ENCODE results near the gene IDH3A. TPM values are rescaled to one million over a fixed set of nuclear protein-coding genes. Genes with fewer than 3 reads are reported as not detected.

Gene IDH3A
- total and polyA plus RNA-seq, 5 donors from 2014 or later, result 38.2 to 62.1 (median 50.9) TPM

DNA sequence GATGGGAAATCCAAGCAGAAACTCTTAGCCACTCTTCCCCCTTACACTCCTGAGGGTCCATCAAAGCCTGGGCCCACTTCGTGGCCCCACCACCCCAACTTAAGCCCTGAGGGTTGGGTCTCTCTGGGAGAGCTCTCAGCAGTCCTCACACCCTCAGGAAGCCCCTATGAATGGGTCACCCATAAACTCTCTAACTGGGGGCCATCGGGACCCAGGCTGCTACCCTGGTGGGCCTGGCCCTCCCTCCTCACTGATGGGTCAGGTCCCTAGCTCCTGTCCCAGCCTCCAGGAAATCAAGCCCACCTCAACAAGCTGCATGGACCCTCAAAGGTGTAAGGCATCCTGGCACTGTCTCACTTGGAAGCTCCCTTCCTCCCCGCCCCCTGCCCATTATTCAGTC is 37.4 kb upstream of the IDH3A start:
- Mint-ChIP-seq H3K36me3 (no peaks in the 10 kb centered on the region), H3K27me3 (peaks cover 6% of the 10 kb centered on the region), H3K9me3 (no peaks in the 10 kb centered on the region), H3K4me3 (no peak overlapping the region), H3K4me1 (peaks cover 0 to 11% (median under 1%) of the 10 kb centered on the region in 4 donors), H3K27ac (no peak overlapping the region)
- Histone ChIP-seq H3K27ac (ENCODE audit: insufficient read depth, low read length, poor library complexity, severe bottlenecking) (no peak overlapping the region), H3K9me3 (ENCODE audit: control insufficient read depth in 2 of 2, low read length in 2 of 2) (no peaks in the 10 kb centered on the region), H3K36me3 (ENCODE audit: control insufficient read depth, insufficient read depth, low read length) (no peaks in the 10 kb centered on the region), H3K4me3 (ENCODE audit: low read depth, low read length) (no peak overlapping the region), H3K4me1 (ENCODE audit: control insufficient read depth, insufficient read depth, low read length, poor library complexity, severe bottlenecking) (no peaks in the 10 kb centered on the region), H3K27me3 (ENCODE audit: control insufficient read depth, insufficient read depth, low read length) (peaks cover 2% of the 10 kb centered on the region)
- ATAC-seq (ENCODE audit: low read depth in 2 of 2), result no peak
- no peak for DNase-seq

DNA sequence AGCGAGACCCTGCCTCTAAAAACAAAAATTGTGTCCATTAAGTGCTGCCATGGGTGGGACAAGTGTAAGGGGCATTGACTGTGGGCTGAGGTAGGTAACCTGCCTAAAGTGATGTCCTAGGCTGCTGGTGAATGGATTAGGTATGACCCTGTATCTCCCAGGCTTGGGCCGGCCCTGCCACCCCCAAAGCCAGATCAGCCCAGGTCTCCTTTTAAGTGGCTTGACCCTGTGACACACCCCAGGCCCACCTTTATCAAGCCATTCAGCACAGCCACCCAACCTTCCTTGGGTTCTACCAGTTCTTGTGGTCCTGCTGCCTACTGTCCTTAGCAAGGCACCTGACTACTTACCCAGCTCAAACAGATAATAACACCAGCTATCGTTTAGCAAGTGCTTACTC is 36.6 kb upstream of the IDH3A start:
- Mint-ChIP-seq H3K27me3 (peaks cover 6% of the 10 kb centered on the region), H3K4me3 (no peak overlapping the region), H3K9me3 (no peaks in the 10 kb centered on the region), H3K27ac (no peak overlapping the region), H3K4me1 (peaks cover 0 to 8% (median 0%) of the 10 kb centered on the region in 4 donors), H3K36me3 (no peaks in the 10 kb centered on the region)
- H3K4me1 ChIP-seq (ENCODE audit: control insufficient read depth, insufficient read depth, low read length, poor library complexity, severe bottlenecking), result no peaks in the 10 kb centered on the region
- peaks cover 2% of the 10 kb centered on the region for H3K27me3 ChIP-seq (ENCODE audit: control insufficient read depth, insufficient read depth, low read length)
- no peak overlapping the region for H3K4me3 ChIP-seq (ENCODE audit: low read depth, low read length)
- H3K27ac ChIP-seq (ENCODE audit: insufficient read depth, low read length, poor library complexity, severe bottlenecking), result no peak overlapping the region
- ATAC-seq (ENCODE audit: low read depth in 2 of 2) (no peak), DNase-seq (no peak)
- H3K9me3 ChIP-seq (ENCODE audit: control insufficient read depth in 2 of 2, low read length in 2 of 2), result no peaks in the 10 kb centered on the region
- H3K36me3 ChIP-seq (ENCODE audit: control insufficient read depth, insufficient read depth, low read length), result no peaks in the 10 kb centered on the region

DNA sequence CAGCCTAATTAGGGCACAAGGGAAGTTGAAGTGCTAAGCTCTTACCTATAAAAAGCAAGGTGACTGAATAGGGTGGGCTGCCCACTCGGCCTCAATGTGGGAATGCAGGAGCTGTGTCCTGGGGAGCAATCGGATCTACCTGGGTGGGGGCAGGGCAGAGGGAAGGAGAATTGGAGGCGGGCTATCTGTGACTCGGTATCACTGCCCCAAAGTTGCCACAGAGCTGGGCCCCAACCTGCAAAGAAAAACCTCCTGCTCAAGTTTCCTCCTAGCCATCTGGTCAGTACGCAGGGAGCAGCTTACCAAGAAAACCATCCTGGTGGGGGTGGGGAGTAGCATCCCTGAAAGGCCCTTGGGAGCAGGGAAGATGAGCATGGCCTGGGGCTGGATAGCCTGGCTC is 28.6 kb upstream of the IDH3A start:
- Mint-ChIP-seq H3K4me1 (no peaks in the 10 kb centered on the region), H3K4me3 (no peak overlapping the region), H3K27ac (no peak overlapping the region), H3K36me3 (no peaks in the 10 kb centered on the region), H3K9me3 (no peaks in the 10 kb centered on the region), H3K27me3 (peaks cover 5% of the 10 kb centered on the region)
- H3K4me1 ChIP-seq (ENCODE audit: control insufficient read depth, insufficient read depth, low read length, poor library complexity, severe bottlenecking), result no peaks in the 10 kb centered on the region
- no peak overlapping the region for H3K27ac ChIP-seq (ENCODE audit: insufficient read depth, low read length, poor library complexity, severe bottlenecking)
- no peaks in the 10 kb centered on the region for H3K36me3 ChIP-seq (ENCODE audit: control insufficient read depth, insufficient read depth, low read length)
- DNase-seq (no peak), ATAC-seq (ENCODE audit: low read depth in 2 of 2) (no peak)
- H3K4me3 ChIP-seq (ENCODE audit: low read depth, low read length), result no peak overlapping the region
- peaks cover 2% of the 10 kb centered on the region for H3K27me3 ChIP-seq (ENCODE audit: control insufficient read depth, insufficient read depth, low read length)
- no peaks in the 10 kb centered on the region for H3K9me3 ChIP-seq (ENCODE audit: control insufficient read depth in 2 of 2, low read length in 2 of 2)

GRCh38 chr15:78125267-78125666 is 23.9 kb upstream of the IDH3A start:
- H3K27ac Mint-ChIP-seq, result peak overlapping the region in 1 of 3 donors; percentile 46

DNA sequence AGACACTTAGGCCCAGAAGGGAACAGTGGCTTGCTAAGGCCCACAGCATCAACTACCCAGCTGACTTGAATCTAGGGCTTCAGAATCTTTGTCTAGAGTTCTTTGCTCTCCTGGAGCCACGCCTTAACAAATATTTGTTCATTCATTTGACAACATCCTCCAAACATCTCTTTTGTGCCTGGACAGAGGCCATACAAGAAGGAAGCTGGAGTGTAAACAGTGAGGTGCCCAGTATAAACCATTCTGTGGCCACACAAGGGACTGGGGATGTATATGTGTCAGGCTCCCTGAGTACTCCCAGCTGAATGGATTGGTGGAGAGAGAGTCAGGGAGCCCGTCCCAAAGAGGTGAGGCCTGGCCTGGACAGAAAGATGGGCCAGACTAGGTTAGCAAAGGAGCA is 21.3 kb upstream of the IDH3A start:
- Histone ChIP-seq H3K9me3 (ENCODE audit: control insufficient read depth in 2 of 2, low read length in 2 of 2) (no peaks in the 10 kb centered on the region), H3K4me1 (ENCODE audit: control insufficient read depth, insufficient read depth, low read length, poor library complexity, severe bottlenecking) (peaks cover 10% of the 10 kb centered on the region), H3K27me3 (ENCODE audit: control insufficient read depth, insufficient read depth, low read length) (no peaks in the 10 kb centered on the region), H3K27ac (ENCODE audit: insufficient read depth, low read length, poor library complexity, severe bottlenecking) (no peak overlapping the region), H3K4me3 (ENCODE audit: low read depth, low read length) (no peak overlapping the region), H3K36me3 (ENCODE audit: control insufficient read depth, insufficient read depth, low read length) (no peaks in the 10 kb centered on the region)
- H3K27me3 Mint-ChIP-seq, result peaks cover 7% of the 10 kb centered on the region
- peak overlapping the region; percentile 67 to 91 (median 83) for H3K27ac Mint-ChIP-seq
- no peaks in the 10 kb centered on the region for H3K9me3 Mint-ChIP-seq
- no peak for ATAC-seq (ENCODE audit: low read depth in 2 of 2)
- H3K36me3 Mint-ChIP-seq, result no peaks in the 10 kb centered on the region
- DNase-seq, result no peak
- H3K4me3 Mint-ChIP-seq, result peak overlapping the region in 3 of 4 donors; percentile 19 to 52 (median 21)
- H3K4me1 Mint-ChIP-seq, result peaks cover 0 to 34% (median 16%) of the 10 kb centered on the region in 4 donors

More at GRCh38 chr15:78125267-78125666, 23.9 kb upstream of the IDH3A start:
- Mint-ChIP-seq H3K9me3 (no peaks in the 10 kb centered on the region), H3K4me3 (no peak overlapping the region), H3K4me1 (peaks cover 0 to 16% (median 8%) of the 10 kb centered on the region in 4 donors), H3K27me3 (peaks cover 7% of the 10 kb centered on the region), H3K36me3 (no peaks in the 10 kb centered on the region)
- Histone ChIP-seq H3K4me3 (ENCODE audit: low read depth, low read length) (no peak overlapping the region), H3K27me3 (ENCODE audit: control insufficient read depth, insufficient read depth, low read length) (no peaks in the 10 kb centered on the region), H3K27ac (ENCODE audit: insufficient read depth, low read length, poor library complexity, severe bottlenecking) (no peak overlapping the region), H3K36me3 (ENCODE audit: control insufficient read depth, insufficient read depth, low read length) (no peaks in the 10 kb centered on the region), H3K4me1 (ENCODE audit: control insufficient read depth, insufficient read depth, low read length, poor library complexity, severe bottlenecking) (no peaks in the 10 kb centered on the region), H3K9me3 (ENCODE audit: control insufficient read depth in 2 of 2, low read length in 2 of 2) (no peaks in the 10 kb centered on the region)
- DNase-seq (no peak), ATAC-seq (ENCODE audit: low read depth in 2 of 2) (no peak)

- peaks cover 0 to 37% (median 16%) of the 10 kb centered on the region in 4 donors for H3K4me1 Mint-ChIP-seq
- no peak for ATAC-seq (ENCODE audit: low read depth in 2 of 2)
These were observed 19.9 kb upstream of the IDH3A start for GRCh38 chr15:78129077-78129750.

GRCh38 chr15:78129751-78130287 is 19.3 kb upstream of the IDH3A start:
- Histone ChIP-seq H3K36me3 (ENCODE audit: control insufficient read depth, insufficient read depth, low read length) (no peaks in the 10 kb centered on the region), H3K4me1 (ENCODE audit: control insufficient read depth, insufficient read depth, low read length, poor library complexity, severe bottlenecking) (peaks cover 10% of the 10 kb centered on the region), H3K27me3 (ENCODE audit: control insufficient read depth, insufficient read depth, low read length) (no peaks in the 10 kb centered on the region), H3K27ac (ENCODE audit: insufficient read depth, low read length, poor library complexity, severe bottlenecking) (no peak overlapping the region), H3K4me3 (ENCODE audit: low read depth, low read length) (no peak overlapping the region), H3K9me3 (ENCODE audit: control insufficient read depth in 2 of 2, low read length in 2 of 2) (no peaks in the 10 kb centered on the region)
- Mint-ChIP-seq H3K9me3 (no peaks in the 10 kb centered on the region), H3K4me3 (peak overlapping the region; percentile 75 to 95 (median 85)), H3K27me3 (peaks cover 7% of the 10 kb centered on the region), H3K36me3 (no peaks in the 10 kb centered on the region), H3K27ac (peak overlapping the region in 2 of 3 donors; percentile 69 to 81), H3K4me1 (peaks cover 0 to 40% (median 16%) of the 10 kb centered on the region in 4 donors)
- no peak for ATAC-seq (ENCODE audit: low read depth in 2 of 2)
- DNase-seq, result no peak

More at GRCh38 chr15:78129077-78129750, 19.9 kb upstream of the IDH3A start:
- no peaks in the 10 kb centered on the region for H3K9me3 ChIP-seq (ENCODE audit: control insufficient read depth in 2 of 2, low read length in 2 of 2)
- no peaks in the 10 kb centered on the region for H3K27me3 ChIP-seq (ENCODE audit: control insufficient read depth, insufficient read depth, low read length)
- H3K27me3 Mint-ChIP-seq, result peaks cover 7% of the 10 kb centered on the region
- H3K27ac ChIP-seq (ENCODE audit: insufficient read depth, low read length, poor library complexity, severe bottlenecking), result no peak overlapping the region
- peaks cover 10% of the 10 kb centered on the region for H3K4me1 ChIP-seq (ENCODE audit: control insufficient read depth, insufficient read depth, low read length, poor library complexity, severe bottlenecking)
- peak overlapping the region in 2 of 3 donors; percentile 82 to 91 for H3K27ac Mint-ChIP-seq
- no peaks in the 10 kb centered on the region for H3K9me3 Mint-ChIP-seq
- H3K36me3 ChIP-seq (ENCODE audit: control insufficient read depth, insufficient read depth, low read length), result no peaks in the 10 kb centered on the region
- H3K36me3 Mint-ChIP-seq, result no peaks in the 10 kb centered on the region
- H3K4me3 Mint-ChIP-seq, result peak overlapping the region in 2 of 4 donors; percentile 63 to 75
- no peak overlapping the region for H3K4me3 ChIP-seq (ENCODE audit: low read depth, low read length)
- no peak for DNase-seq
